ENCODE measurements around the gene IGF2BP2. TPM values are rescaled to one million over a fixed set of nuclear protein-coding genes. Genes with fewer than 3 reads are reported as not detected.

The IGF2BP2 gene
- total and polyA plus RNA-seq, 2 donors (not counting 1 experiment from before 2014, with no cell fraction given) = 0.01 TPM; not detected in 1

- ATAC-seq (ENCODE audit: low read depth) (no peak), DNase-seq (no peak)
- no peak overlapping the region for H3K9ac ChIP-seq (ENCODE audit: low read length)
- ChIA-PET POLR2A (no interaction called here), CTCF (no interaction called here)
- no peaks in the 10 kb centered on the region for H3K9me3 ChIP-seq (ENCODE audit: control extremely low read depth in 1 of 3, control insufficient read depth in 2 of 3, insufficient read depth in 1 of 3, low read length in 2 of 3)
- Mint-ChIP-seq H3K4me3 (no peak overlapping the region), H3K4me1 (no peaks in the 10 kb centered on the region), H3K27me3 (peaks cover 15% of the 10 kb centered on the region), H3K9me3 (ENCODE audit: insufficient read depth) (no peaks in the 10 kb centered on the region), H3K27ac (no peak overlapping the region)
- H3K4me3 ChIP-seq (ENCODE audit: control extremely low read depth in 1 of 5, extremely low read depth in 1 of 5, insufficient read depth in 1 of 5, low read depth in 2 of 5, low read length in 4 of 5) = no peak overlapping the region
- WGBS (ENCODE audit: insufficient coverage) = 0% methylated on average over 1 of the region's 6 CpGs
- H2AFZ ChIP-seq (ENCODE audit: insufficient read depth, low read depth, low read length, poor library complexity, severe bottlenecking) = no peak overlapping the region
- no peaks in the 10 kb centered on the region for H3K79me2 ChIP-seq (ENCODE audit: control insufficient read depth, insufficient read depth, low read length)
- peaks cover 0 to 2% (median 0%) of the 10 kb centered on the region in 4 experiments for H3K27me3 ChIP-seq (replicated peaks in 1 of 4; ENCODE audit: control extremely low read depth in 1 of 4, control insufficient read depth in 3 of 4, insufficient read depth in 4 of 4, low read length in 3 of 4)
- no peaks in the 10 kb centered on the region for H3K36me3 ChIP-seq (replicated peaks in 1 of 2; ENCODE audit: control extremely low read depth in 1 of 2, control insufficient read depth in 1 of 2, extremely low read depth in 1 of 2, insufficient read depth in 2 of 2, low read length in 1 of 2)
- H3K4me1 ChIP-seq (ENCODE audit: control insufficient read depth in 2 of 2, insufficient read depth in 2 of 2, low read length in 2 of 2) = no peaks in the 10 kb centered on the region
- no peak overlapping the region for H3K27ac ChIP-seq (ENCODE audit: low read length in 2 of 2)
- no peak overlapping the region for H3K4me2 ChIP-seq (replicated peaks; ENCODE audit: low read depth, low read length, poor library complexity, severe bottlenecking)
- intact Hi-C loops (cut with micrococcal nuclease) = no loop called here
- H4K20me1 ChIP-seq (ENCODE audit: control insufficient read depth, insufficient read depth, low read length, poor library complexity, severe bottlenecking) = no peaks in the 10 kb centered on the region
- TF ChIP-seq CTCF (IDR thresholded peaks at IDR 0.05) = no peak
- TF ChIP-seq EZH2 (IDR thresholded peaks at IDR 0.05; ENCODE audit: borderline replicate concordance, insufficient read depth, low read depth, low read length, poor library complexity, severe bottlenecking) = no peak
These were observed 115.4 kb downstream of the IGF2BP2 start for GRCh38 chr3:185709251-185709955.

GRCh38 chr3:185708392-185708791 is 116.5 kb downstream of the IGF2BP2 start:
- H3K4me1 Mint-ChIP-seq = no peaks in the 10 kb centered on the region
- ATAC-seq (ENCODE audit: low read depth) (no peak), DNase-seq (no peak)
- no peaks in the 10 kb centered on the region for H3K4me1 ChIP-seq (ENCODE audit: control insufficient read depth in 2 of 2, insufficient read depth in 2 of 2, low read length in 2 of 2)
- peaks cover 0 to 2% (median 0%) of the 10 kb centered on the region in 4 experiments for H3K27me3 ChIP-seq (replicated peaks in 1 of 4; ENCODE audit: control extremely low read depth in 1 of 4, control insufficient read depth in 3 of 4, insufficient read depth in 4 of 4, low read length in 3 of 4)
- 100% methylated on average over 2 of the region's 5 CpGs for WGBS (ENCODE audit: insufficient coverage)
- no peaks in the 10 kb centered on the region for H3K9me3 Mint-ChIP-seq (ENCODE audit: insufficient read depth)
- H3K27ac Mint-ChIP-seq = no peak overlapping the region
- H3K4me3 Mint-ChIP-seq = no peak overlapping the region
- H3K4me3 ChIP-seq (ENCODE audit: control extremely low read depth in 1 of 5, extremely low read depth in 1 of 5, insufficient read depth in 1 of 5, low read depth in 2 of 5, low read length in 4 of 5) = no peak overlapping the region
- POLR2A ChIA-PET = no interaction called here
- no peak overlapping the region for H3K9ac ChIP-seq (ENCODE audit: low read length)
- H3K9me3 ChIP-seq (ENCODE audit: control extremely low read depth in 1 of 3, control insufficient read depth in 2 of 3, insufficient read depth in 1 of 3, low read length in 2 of 3) = no peaks in the 10 kb centered on the region
- no peaks in the 10 kb centered on the region for H3K79me2 ChIP-seq (ENCODE audit: control insufficient read depth, insufficient read depth, low read length)
- H3K27me3 Mint-ChIP-seq = peaks cover 15% of the 10 kb centered on the region
- H3K4me2 ChIP-seq (replicated peaks; ENCODE audit: low read depth, low read length, poor library complexity, severe bottlenecking) = no peak overlapping the region
- no peak for TF ChIP-seq CTCF (IDR thresholded peaks at IDR 0.05)
- TF ChIP-seq EZH2 (IDR thresholded peaks at IDR 0.05; ENCODE audit: borderline replicate concordance, insufficient read depth, low read depth, low read length, poor library complexity, severe bottlenecking) = no peak
- no peak overlapping the region for H3K27ac ChIP-seq (ENCODE audit: low read length in 2 of 2)
- CTCF ChIA-PET = no interaction called here
- H2AFZ ChIP-seq (ENCODE audit: insufficient read depth, low read depth, low read length, poor library complexity, severe bottlenecking) = no peak overlapping the region
- H3K36me3 ChIP-seq (replicated peaks in 1 of 2; ENCODE audit: control extremely low read depth in 1 of 2, control insufficient read depth in 1 of 2, extremely low read depth in 1 of 2, insufficient read depth in 2 of 2, low read length in 1 of 2) = no peaks in the 10 kb centered on the region
- no peaks in the 10 kb centered on the region for H4K20me1 ChIP-seq (ENCODE audit: control insufficient read depth, insufficient read depth, low read length, poor library complexity, severe bottlenecking)
- intact Hi-C loops (cut with micrococcal nuclease) = no loop called here
